HG02571 (cell line): ENCODE measurements around the gene GSG1.

ENCODE experiments used
- ATAC-seq: cut with Tn5 transposase; IDR thresholded peaks from one replicate; pipeline ENCODE4 v1.9.1; 2021; ENCODE audit warnings: mild to moderate bottlenecking, moderate library complexity; ENCODE audit not compliant: unreplicated experiment

GSG1 gene

GRCh38 chr12:13103391-13104033, at the start of gene GSG1:
GSG1 (minus strand) TSS chr12:13103667; CDS start chr12:13103512, 155 bp downstream.
- ATAC-seq, result no peak

GRCh38 chr12:13153180-13153579, 49.7 kb upstream of the GSG1 start:
- ATAC-seq, result no peak

GRCh38 chr12:13152756-13153155, 49.3 kb upstream of the GSG1 start:
- no peak for ATAC-seq

GRCh38 chr12:13152281-13152680, 48.8 kb upstream of the GSG1 start:
- no peak for ATAC-seq

GRCh38 chr12:13149411-13149810, 45.9 kb upstream of the GSG1 start:
- no peak for ATAC-seq

- ATAC-seq, result no peak
Observed at GRCh38 chr12:13148485-13148847, 45.0 kb upstream of the GSG1 start.

- no peak for ATAC-seq
Observed at GRCh38 chr12:13147688-13148484, 44.4 kb upstream of the GSG1 start.

- no peak for ATAC-seq
Observed at GRCh38 chr12:13146336-13146938, 43.0 kb upstream of the GSG1 start.

- ATAC-seq, result no peak
Observed at GRCh38 chr12:13144266-13144828, 40.9 kb upstream of the GSG1 start.

GRCh38 chr12:13142747-13143146, 39.3 kb upstream of the GSG1 start:
- no peak for ATAC-seq

- ATAC-seq, result no peak
Observed at GRCh38 chr12:13141686-13142085, 38.2 kb upstream of the GSG1 start.

- ATAC-seq, result no peak
Observed at GRCh38 chr12:13135371-13136178, 32.1 kb upstream of the GSG1 start.

- ATAC-seq, result no peak
Observed at GRCh38 chr12:13133886-13134285, 30.4 kb upstream of the GSG1 start.

GRCh38 chr12:13130981-13131380, 27.5 kb upstream of the GSG1 start:
- no peak for ATAC-seq

GRCh38 chr12:13128291-13128965, 25.0 kb upstream of the GSG1 start:
- no peak for ATAC-seq

- ATAC-seq, result no peak
Observed at GRCh38 chr12:13127444-13127843, 24.0 kb upstream of the GSG1 start.

- ATAC-seq, result no peak
Observed at GRCh38 chr12:13126494-13126893, 23.0 kb upstream of the GSG1 start.

- no peak for ATAC-seq
Observed at GRCh38 chr12:13125996-13126395, 22.5 kb upstream of the GSG1 start.

GRCh38 chr12:13124656-13125505, 21.4 kb upstream of the GSG1 start:
- no peak for ATAC-seq
